HG03378 (cell line): ENCODE results near the gene MSH5.

Source experiments
- ATAC-seq: cut with Tn5 transposase; IDR thresholded peaks from one replicate; pipeline ENCODE4 v1.9.1; 2021; ENCODE audit warnings: mild to moderate bottlenecking, moderate library complexity; ENCODE audit not compliant: unreplicated experiment

MSH5 gene

GRCh38 chr6:31729515-31729978, 10.3 kb upstream of the MSH5 start:
- no peak for ATAC-seq

- no peak for ATAC-seq
Measured at GRCh38 chr6:31729979-31730630, 9.7 kb upstream of the MSH5 start.

GRCh38 chr6:31730631-31731086, 9.1 kb upstream of the MSH5 start:
- no peak for ATAC-seq

GRCh38 chr6:31732029-31732428, 7.8 kb upstream of the MSH5 start:
- ATAC-seq = no peak

GRCh38 chr6:31733734-31734133, 6.1 kb upstream of the MSH5 start:
- ATAC-seq = no peak

GRCh38 chr6:31734247-31734820, 5.5 kb upstream of the MSH5 start:
- ATAC-seq = no peak

GRCh38 chr6:31734821-31735406, 4.9 kb upstream of the MSH5 start:
- ATAC-seq = no peak

GRCh38 chr6:31736021-31736767, 3.6 kb upstream of the MSH5 start, which contains the start of gene CLIC1:
TSS of gene CLIC1 (minus strand) at chr6:31736530. CDS start at chr6:31736300, 230 bp downstream.
- ATAC-seq = no peak

- no peak for ATAC-seq
Measured at GRCh38 chr6:31736768-31737314, 3.0 kb upstream of the MSH5 start.

- ATAC-seq = no peak
Measured at GRCh38 chr6:31737315-31737990, 2.4 kb upstream of the MSH5 start.

GRCh38 chr6:31737991-31738979, 1.5 kb upstream of the MSH5 start:
- ATAC-seq = no peak

GRCh38 chr6:31740397-31741223, 805 bp downstream of the MSH5 start:
- ATAC-seq = no peak

- ATAC-seq = no peak
Measured at GRCh38 chr6:31741815-31742214, 2.0 kb downstream of the MSH5 start.

- ATAC-seq = no peak
Measured at GRCh38 chr6:31742894-31743293, 3.1 kb downstream of the MSH5 start.

GRCh38 chr6:31744422-31744821, 4.6 kb downstream of the MSH5 start:
- ATAC-seq = no peak

GRCh38 chr6:31749301-31750036, 9.7 kb downstream of the MSH5 start:
- no peak for ATAC-seq

GRCh38 chr6:31750411-31751022, 10.7 kb downstream of the MSH5 start:
- no peak for ATAC-seq
